TTC549 (cell line): ENCODE results near the gene SAE1.
"Not testable (repeated sequence)": the region's sequence is repeated elsewhere in the genome, so short reads cannot be mapped to it uniquely, and the experiment has no call there.

Experiments used
- FAIRE-seq: peaks from 2 replicates; lab custom pipeline; 2012; peaks lifted over from hg19 to GRCh38; lab: Jason Lieb, UNC

SAE1 gene

GRCh38 chr19:47241919-47242577 lies 111.4 kb downstream of the SAE1 start:
- FAIRE-seq, result no peak

- FAIRE-seq, result no peak
These were observed 112.7 kb downstream of the SAE1 start for GRCh38 chr19:47243364-47243775.

- no peak for FAIRE-seq
These were observed 113.3 kb downstream of the SAE1 start for GRCh38 chr19:47243776-47244547.

GRCh38 chr19:47247308-47247990 lies 116.8 kb downstream of the SAE1 start:
- no peak for FAIRE-seq

- FAIRE-seq, result not testable (repeated sequence)
These were observed 122.4 kb downstream of the SAE1 start for GRCh38 chr19:47253016-47253415.

GRCh38 chr19:47253467-47253881 lies 122.8 kb downstream of the SAE1 start:
- FAIRE-seq, result no peak

- FAIRE-seq, result no peak
These were observed 123.3 kb downstream of the SAE1 start for GRCh38 chr19:47253970-47254369.

GRCh38 chr19:47255879-47256692 lies 125.5 kb downstream of the SAE1 start, which contains the start of gene CCDC9:
Gene CCDC9, plus strand, starts transcription at chr19:47256525. Its CDS starts 1,876 bp downstream, at chr19:47258401.
- no peak for FAIRE-seq

- FAIRE-seq, result peak; percentile 95
These were observed 126.2 kb downstream of the SAE1 start for GRCh38 chr19:47256693-47257410.

- no peak for FAIRE-seq
These were observed 127.0 kb downstream of the SAE1 start for GRCh38 chr19:47257411-47258169.

GRCh38 chr19:47258434-47258833 lies 127.8 kb downstream of the SAE1 start:
- FAIRE-seq, result no peak

- FAIRE-seq, result no peak
These were observed 128.4 kb downstream of the SAE1 start for GRCh38 chr19:47258895-47259555.
